ENCODE measurements around the gene BRD3OS. TPM values are rescaled to one million over a fixed set of nuclear protein-coding genes. Genes with fewer than 3 reads are reported as not detected.

The BRD3OS gene
- total and polyA plus RNA-seq, 2 of the 13 experiments (the other 11 are each of a cell fraction or from before 2014, with no cell fraction given): 4.9 to 5.7 TPM

DNA sequence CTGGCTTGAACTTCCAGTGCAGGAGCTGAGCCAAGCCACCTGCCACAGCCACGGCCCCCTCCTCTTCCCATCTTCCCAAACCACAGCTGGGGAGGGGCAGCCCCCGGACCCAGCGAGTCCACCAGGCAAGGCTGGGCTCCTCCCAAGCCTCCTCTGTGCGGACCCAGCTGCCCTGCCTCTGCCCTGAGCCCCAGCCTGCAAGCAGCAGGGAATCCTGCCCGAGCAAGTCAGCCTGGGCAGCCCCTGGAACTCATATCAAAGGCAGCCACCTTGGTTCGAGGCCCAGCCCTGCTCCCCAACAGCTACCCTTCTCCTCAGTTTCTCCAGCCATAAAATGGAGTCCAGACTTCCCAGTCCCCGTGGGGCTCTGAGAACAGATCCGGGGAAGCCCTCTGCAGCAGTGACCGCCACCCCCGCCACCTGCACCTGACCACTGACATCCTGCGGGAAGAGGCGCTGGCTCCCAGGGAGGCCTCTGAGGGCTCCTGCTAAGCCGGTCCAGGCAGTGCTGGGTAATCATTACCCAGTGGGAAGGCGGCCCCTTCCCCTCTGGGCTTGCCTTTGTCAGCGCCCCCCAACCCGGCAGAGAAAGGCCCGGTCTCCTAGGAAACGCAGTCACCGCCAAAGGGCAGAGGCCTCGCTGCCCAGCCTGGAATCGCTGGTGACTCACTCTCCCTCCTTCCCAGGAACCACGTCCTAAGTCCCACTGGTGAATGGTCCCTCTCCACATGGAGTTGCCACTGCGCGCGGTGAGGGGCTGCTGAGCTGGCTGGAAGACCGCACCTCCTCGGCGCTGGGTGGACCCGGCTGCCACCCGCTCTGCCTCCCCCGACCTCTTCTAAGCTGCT, 34.7 kb upstream of the BRD3OS start (continued):
- TF ChIP-seq, protein P1, sequence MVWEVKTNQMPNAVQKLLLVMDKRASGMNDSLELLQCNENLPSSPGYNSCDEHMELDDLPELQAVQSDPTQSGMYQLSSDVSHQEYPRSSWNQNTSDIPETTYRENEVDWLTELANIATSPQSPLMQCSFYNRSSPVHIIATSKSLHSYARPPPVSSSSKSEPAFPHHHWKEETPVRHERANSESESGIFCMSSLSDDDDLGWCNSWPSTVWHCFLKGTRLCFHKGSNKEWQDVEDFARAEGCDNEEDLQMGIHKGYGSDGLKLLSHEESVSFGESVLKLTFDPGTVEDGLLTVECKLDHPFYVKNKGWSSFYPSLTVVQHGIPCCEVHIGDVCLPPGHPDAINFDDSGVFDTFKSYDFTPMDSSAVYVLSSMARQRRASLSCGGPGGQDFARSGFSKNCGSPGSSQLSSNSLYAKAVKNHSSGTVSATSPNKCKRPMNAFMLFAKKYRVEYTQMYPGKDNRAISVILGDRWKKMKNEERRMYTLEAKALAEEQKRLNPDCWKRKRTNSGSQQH (CRISPR knock-in tag; IDR thresholded peaks at IDR 0.05; ENCODE audit: low read depth): peak; percentile 70; the same call in 1 of the 2 replicates
- no peak for TF ChIP-seq RORA (CRISPR knock-in tag; IDR thresholded peaks at IDR 0.05)
- TF ChIP-seq, protein P2, sequence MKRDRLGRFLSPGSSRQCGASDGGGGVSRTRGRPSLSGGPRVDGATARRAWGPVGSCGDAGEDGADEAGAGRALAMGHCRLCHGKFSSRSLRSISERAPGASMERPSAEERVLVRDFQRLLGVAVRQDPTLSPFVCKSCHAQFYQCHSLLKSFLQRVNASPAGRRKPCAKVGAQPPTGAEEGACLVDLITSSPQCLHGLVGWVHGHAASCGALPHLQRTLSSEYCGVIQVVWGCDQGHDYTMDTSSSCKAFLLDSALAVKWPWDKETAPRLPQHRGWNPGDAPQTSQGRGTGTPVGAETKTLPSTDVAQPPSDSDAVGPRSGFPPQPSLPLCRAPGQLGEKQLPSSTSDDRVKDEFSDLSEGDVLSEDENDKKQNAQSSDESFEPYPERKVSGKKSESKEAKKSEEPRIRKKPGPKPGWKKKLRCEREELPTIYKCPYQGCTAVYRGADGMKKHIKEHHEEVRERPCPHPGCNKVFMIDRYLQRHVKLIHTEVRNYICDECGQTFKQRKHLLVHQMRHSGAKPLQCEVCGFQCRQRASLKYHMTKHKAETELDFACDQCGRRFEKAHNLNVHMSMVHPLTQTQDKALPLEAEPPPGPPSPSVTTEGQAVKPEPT (CRISPR knock-in tag; IDR thresholded peaks at IDR 0.05; ENCODE audit: low read depth): no peak
- no peak for TF ChIP-seq ZZZ3 (CRISPR knock-in tag; IDR thresholded peaks at IDR 0.05; ENCODE audit: borderline replicate concordance)
- no peak for TF ChIP-seq ZNF17 (CRISPR knock-in tag; IDR thresholded peaks at IDR 0.05)
- no peak for TF ChIP-seq KMT2B (CRISPR knock-in tag; IDR thresholded peaks at IDR 0.05)
- no peak for TF ChIP-seq HNF4G (IDR thresholded peaks at IDR 0.05; ENCODE audit: borderline replicate concordance, low read depth, low read length)
- 0 out of 2 replicates have a peak, but pooled peaks have one; percentile 32 for TF ChIP-seq HNF4G (CRISPR knock-in tag; IDR thresholded peaks at IDR 0.05; ENCODE audit: borderline replicate concordance, low read depth)
- TF ChIP-seq ZNF337 (CRISPR knock-in tag; IDR thresholded peaks at IDR 0.05; ENCODE audit: borderline replicate concordance, low read depth): 0 out of 2 replicates have a peak, but pooled peaks have one; percentile 22
- TF ChIP-seq TFDP2 (CRISPR knock-in tag; IDR thresholded peaks at IDR 0.05): no peak
- no peak; the same call in 1 of the 2 replicates for TF ChIP-seq ZNF232 (CRISPR knock-in tag; IDR thresholded peaks at IDR 0.05; ENCODE audit: borderline replicate concordance)
- TF ChIP-seq, protein P3, sequence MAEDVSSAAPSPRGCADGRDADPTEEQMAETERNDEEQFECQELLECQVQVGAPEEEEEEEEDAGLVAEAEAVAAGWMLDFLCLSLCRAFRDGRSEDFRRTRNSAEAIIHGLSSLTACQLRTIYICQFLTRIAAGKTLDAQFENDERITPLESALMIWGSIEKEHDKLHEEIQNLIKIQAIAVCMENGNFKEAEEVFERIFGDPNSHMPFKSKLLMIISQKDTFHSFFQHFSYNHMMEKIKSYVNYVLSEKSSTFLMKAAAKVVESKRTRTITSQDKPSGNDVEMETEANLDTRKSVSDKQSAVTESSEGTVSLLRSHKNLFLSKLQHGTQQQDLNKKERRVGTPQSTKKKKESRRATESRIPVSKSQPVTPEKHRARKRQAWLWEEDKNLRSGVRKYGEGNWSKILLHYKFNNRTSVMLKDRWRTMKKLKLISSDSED (CRISPR knock-in tag; IDR thresholded peaks at IDR 0.05): no peak
- TF ChIP-seq PRDM10 (CRISPR knock-in tag; IDR thresholded peaks at IDR 0.05; ENCODE audit: low read depth): peak; percentile 76; the same call in 1 of the 2 replicates
- no peak for TF ChIP-seq ZSCAN30 (CRISPR knock-in tag; IDR thresholded peaks at IDR 0.05)
- TF ChIP-seq HOXA9 (CRISPR knock-in tag; IDR thresholded peaks at IDR 0.05; ENCODE audit: borderline replicate concordance): no peak
- TF ChIP-seq, protein P4, sequence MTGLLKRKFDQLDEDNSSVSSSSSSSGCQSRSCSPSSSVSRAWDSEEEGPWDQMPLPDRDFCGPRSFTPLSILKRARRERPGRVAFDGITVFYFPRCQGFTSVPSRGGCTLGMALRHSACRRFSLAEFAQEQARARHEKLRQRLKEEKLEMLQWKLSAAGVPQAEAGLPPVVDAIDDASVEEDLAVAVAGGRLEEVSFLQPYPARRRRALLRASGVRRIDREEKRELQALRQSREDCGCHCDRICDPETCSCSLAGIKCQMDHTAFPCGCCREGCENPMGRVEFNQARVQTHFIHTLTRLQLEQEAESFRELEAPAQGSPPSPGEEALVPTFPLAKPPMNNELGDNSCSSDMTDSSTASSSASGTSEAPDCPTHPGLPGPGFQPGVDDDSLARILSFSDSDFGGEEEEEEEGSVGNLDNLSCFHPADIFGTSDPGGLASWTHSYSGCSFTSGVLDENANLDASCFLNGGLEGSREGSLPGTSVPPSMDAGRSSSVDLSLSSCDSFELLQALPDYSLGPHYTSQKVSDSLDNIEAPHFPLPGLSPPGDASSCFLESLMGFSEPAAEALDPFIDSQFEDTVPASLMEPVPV (CRISPR knock-in tag; IDR thresholded peaks at IDR 0.05): 0 out of 2 replicates have a peak, but pooled peaks have one; percentile 46
